Muscle layer of colon (tissue), 2 donors: ENCODE results near the gene ART4.

ENCODE experiments used
- H3K27ac ChIP-seq: one replicate; pipeline ENCODE4 v1.7.0; 2013; ENCODE audit warnings: low read depth, mild to moderate bottlenecking, low read length, moderate library complexity
- H3K27me3 ChIP-seq, 2 donors: one replicate each; pipeline ENCODE4 v1.7.0; 2013; ENCODE audit warnings: low read length in 2 of 2, mild to moderate bottlenecking in 2 of 2; ENCODE audit not compliant: insufficient read depth in 2 of 2, control insufficient read depth in 1 of 2
- H3K36me3 ChIP-seq: one replicate; pipeline ENCODE4 v1.7.0; 2013; ENCODE audit warnings: mild to moderate bottlenecking, low read length; ENCODE audit not compliant: insufficient read depth
- H3K4me1 ChIP-seq: one replicate; pipeline ENCODE4 v1.7.0; 2013; ENCODE audit warnings: mild to moderate bottlenecking, low read length; ENCODE audit not compliant: insufficient read depth
- H3K4me3 ChIP-seq, 2 donors: one replicate each; pipeline ENCODE4 v1.7.0; 2013; ENCODE audit warnings: low read length in 2 of 2, low read depth in 1 of 2, mild to moderate bottlenecking in 1 of 2, moderate library complexity in 1 of 2
- H3K9ac ChIP-seq: one replicate; pipeline ENCODE4 v1.7.0; 2013; ENCODE audit warnings: low read length
- H3K9me3 ChIP-seq: one replicate; pipeline ENCODE4 v1.7.0; 2013; ENCODE audit warnings: mild to moderate bottlenecking, low read length
- donor health status: abdominal sarcoma.
- donor health status: Adenocarcinoma of cecum.

ART4 gene

DNA sequence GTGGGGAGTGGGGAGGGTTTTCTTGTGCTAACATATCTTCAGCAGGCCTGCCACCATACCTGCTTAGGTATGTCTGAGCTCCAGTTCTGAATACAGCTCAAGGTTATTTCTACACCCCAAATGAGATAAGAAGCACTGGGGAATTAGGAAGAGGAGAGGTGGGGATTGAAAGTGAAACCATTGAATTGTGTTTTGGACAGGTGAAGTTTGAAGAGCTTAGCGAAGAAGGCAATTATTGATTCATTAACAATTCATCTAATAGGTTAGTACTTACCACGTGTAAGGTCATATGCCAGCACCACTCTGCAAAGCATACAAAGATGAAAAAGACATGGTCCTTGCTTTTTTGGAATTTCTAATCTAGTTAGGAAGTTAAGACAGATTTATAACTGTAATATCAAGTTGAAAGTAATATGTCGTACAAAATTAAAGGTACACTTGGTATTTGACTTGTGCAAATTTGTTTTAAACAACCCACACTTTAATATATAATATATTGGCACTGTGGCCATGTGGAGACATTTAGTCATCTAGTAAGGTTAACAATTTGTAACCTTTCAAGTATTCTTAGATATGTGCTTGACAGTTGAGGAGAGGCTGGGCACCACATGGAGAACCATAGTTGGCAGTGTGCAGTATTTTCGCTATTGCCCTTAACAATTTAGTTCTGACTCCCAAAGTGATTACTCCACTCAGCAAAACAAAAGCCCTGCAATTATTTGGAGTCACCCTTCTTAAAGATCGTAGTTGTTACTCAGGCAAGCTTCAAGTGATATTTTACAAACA lies 33.0 kb downstream of the ART4 start:
- Histone ChIP-seq H3K27ac (no peak overlapping the region), H3K4me1 (no peaks in the 10 kb centered on the region), H3K4me3 (no peak overlapping the region), H3K27me3 (no peaks in the 10 kb centered on the region), H3K36me3 (no peaks in the 10 kb centered on the region), H3K9me3 (no peaks in the 10 kb centered on the region), H3K9ac (no peak overlapping the region)

DNA sequence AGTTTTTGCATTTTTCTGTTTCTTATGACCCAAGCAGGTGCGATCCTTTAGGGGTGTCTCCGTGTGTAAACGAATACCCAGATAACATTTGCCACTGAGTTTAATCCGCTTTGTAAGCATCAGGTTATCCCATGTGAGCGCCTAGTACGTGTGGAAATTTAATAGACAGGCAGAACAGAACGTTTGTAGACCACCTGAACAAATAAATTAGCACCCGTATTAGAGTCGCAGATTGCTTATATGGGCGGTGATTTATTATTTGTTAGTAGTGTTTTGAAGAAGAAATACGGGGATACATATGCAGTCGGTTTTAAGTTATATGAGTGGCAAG lies 39.5 kb downstream of the ART4 start:
- Histone ChIP-seq H3K27ac (peak overlapping the region; percentile 93), H3K9ac (peak overlapping the region; percentile 93), H3K4me1 (peaks cover 12% of the 10 kb centered on the region), H3K9me3 (no peaks in the 10 kb centered on the region), H3K27me3 (no peaks in the 10 kb centered on the region), H3K4me3 (peak overlapping the region; percentile 81 to 89), H3K36me3 (peaks cover 10% of the 10 kb centered on the region)

DNA sequence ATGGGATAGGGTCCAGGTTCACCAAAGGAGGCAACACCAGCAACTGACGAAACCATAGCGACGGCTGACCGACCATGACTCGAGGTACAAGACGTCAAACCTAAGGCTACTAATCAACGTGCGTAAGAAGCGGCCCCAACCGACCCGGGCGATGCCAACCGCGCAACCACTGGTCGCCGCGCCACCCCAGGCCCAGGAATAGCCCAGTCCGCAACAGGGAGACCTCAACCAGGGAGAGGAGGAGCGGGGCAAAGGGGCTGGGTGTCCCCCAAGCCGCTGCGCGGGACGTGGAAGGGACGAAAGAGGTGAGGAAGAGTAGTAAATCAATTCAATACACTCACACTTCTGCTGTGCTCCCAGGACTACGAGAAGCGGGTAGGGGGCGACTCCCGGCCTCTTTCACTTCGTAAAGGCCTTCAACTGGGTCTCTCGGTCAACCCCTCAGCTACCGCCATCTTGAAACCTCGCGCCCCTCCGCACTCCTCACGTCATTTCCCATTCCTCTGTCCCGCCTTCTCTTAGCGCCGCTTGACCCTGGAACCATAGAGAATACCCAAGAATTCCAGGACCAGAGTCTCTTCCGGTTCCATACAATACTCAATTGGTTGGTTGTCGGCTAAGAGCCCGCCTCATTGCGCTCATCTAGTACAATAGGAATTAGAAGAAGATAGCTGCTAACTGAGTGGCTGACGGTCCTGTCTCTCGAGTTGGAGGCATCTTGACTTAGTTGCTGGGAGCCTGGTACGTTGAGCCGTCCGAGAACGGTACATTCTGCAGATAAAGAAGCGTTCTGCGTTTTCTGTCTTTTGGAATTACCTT lies 40.1 kb downstream of the ART4 start, which contains the start of the genes C12orf60 and WBP11:
C12orf60 (plus strand) TSS at position 660 of the 819 bp plus-strand sequence. CDS start 19,266 bp downstream, outside the sequence.
WBP11 (minus strand) TSS at position 468 of the 819 bp plus-strand sequence. CDS start 2,095 bp downstream, outside the sequence.
- Histone ChIP-seq H3K9me3 (no peaks in the 10 kb centered on the region), H3K36me3 (peaks cover 15% of the 10 kb centered on the region), H3K4me1 (peaks cover 12% of the 10 kb centered on the region), H3K27me3 (no peaks in the 10 kb centered on the region), H3K27ac (peak within 1 kb of the TSS; percentile 93), H3K4me3 (peak within 1 kb of the TSS; percentile 81 to 89), H3K9ac (peak within 1 kb of the TSS; percentile 99)

DNA sequence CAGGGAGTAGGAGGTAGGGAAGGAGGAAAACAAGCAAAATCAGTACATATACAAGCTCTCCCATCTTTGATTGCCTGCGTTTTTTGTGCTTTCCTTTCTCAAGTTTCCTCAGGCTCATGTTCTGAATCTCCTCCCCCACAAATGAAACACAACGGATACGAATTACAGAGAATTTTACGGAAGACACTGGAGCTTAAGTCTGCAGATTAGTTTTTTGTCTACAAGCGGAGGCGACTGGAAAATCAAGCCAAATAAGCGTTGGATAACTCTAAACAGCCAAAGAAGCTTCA lies 40.7 kb downstream of the ART4 start:
- H3K9ac ChIP-seq = peak overlapping the region; percentile 99
- H3K9me3 ChIP-seq = no peaks in the 10 kb centered on the region
- H3K36me3 ChIP-seq = peaks cover 20% of the 10 kb centered on the region
- H3K27ac ChIP-seq = peak overlapping the region; percentile 88
- peak overlapping the region; percentile 81 to 89 for H3K4me3 ChIP-seq
- peaks cover 12% of the 10 kb centered on the region for H3K4me1 ChIP-seq
- H3K27me3 ChIP-seq = no peaks in the 10 kb centered on the region

DNA sequence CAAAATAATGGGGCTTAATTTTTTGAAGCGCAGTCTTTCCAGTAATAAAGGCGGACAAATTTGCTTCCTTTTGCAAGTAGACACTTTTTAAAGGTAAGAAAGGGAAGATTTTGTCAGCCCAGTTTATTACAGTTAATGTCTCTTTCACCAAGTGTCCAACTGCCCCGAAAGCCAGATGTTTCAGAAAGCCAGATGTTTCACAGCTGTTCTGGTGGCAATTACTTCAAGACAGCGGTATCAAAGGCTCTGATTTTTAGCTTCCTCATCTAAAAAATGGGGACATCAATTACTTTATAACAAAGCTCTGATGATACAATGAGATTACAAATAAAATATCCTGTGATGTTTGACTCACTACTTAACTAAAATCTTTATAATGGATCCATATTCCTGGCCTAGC lies 41.1 kb downstream of the ART4 start:
- Histone ChIP-seq H3K4me1 (peaks cover 12% of the 10 kb centered on the region), H3K36me3 (peaks cover 25% of the 10 kb centered on the region), H3K4me3 (peak overlapping the region; percentile 81 to 89), H3K9ac (peak overlapping the region; percentile 99), H3K27ac (peak overlapping the region; percentile 88), H3K27me3 (no peaks in the 10 kb centered on the region), H3K9me3 (no peaks in the 10 kb centered on the region)

DNA sequence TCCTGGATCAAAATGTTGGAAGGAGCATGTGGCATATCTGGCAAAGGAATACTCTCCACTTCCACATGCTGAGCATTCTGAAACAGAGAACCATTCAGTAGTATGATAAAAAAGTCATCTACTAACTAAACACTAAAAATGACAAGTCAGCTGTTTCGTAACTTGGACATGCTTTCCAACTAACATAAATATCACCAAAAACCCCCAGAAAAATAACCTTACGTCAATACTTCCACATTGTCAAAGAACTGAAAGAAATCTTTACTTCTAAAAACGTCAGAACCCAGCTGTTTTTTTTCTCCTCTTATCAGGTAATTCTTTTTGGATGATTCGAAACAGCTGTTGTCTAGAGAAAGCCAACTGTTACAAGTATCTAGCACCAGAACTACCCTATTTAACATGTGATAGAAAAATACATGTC lies 48.3 kb downstream of the ART4 start:
- Histone ChIP-seq H3K27ac (no peak overlapping the region), H3K27me3 (no peaks in the 10 kb centered on the region), H3K9ac (no peak overlapping the region), H3K36me3 (peaks cover 76% of the 10 kb centered on the region), H3K4me3 (no peak overlapping the region), H3K4me1 (no peaks in the 10 kb centered on the region), H3K9me3 (no peaks in the 10 kb centered on the region)

DNA sequence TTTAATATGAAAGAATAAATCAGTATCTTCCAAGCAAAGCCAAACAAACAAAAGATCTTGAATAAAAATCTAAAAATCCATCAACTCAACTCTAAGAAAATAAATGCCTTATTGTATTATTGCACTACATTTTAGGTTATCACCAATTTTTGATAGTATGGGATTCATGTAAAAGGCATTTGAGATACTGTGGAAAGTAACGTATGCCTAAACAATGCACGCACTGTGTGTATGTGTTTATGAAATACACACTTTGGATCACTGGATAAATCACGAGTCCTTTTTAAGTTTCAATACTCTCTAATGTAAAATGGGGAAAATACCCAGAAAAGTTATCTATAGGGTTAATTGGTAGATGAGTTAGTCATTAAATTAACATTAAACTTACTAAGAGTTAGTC lies 57.8 kb downstream of the ART4 start:
- no peaks in the 10 kb centered on the region for H3K27me3 ChIP-seq
- no peak overlapping the region for H3K9ac ChIP-seq
- no peak overlapping the region for H3K27ac ChIP-seq
- H3K4me1 ChIP-seq = no peaks in the 10 kb centered on the region
- peaks cover 44% of the 10 kb centered on the region for H3K36me3 ChIP-seq
- H3K4me3 ChIP-seq = no peak overlapping the region
- H3K9me3 ChIP-seq = no peaks in the 10 kb centered on the region

DNA sequence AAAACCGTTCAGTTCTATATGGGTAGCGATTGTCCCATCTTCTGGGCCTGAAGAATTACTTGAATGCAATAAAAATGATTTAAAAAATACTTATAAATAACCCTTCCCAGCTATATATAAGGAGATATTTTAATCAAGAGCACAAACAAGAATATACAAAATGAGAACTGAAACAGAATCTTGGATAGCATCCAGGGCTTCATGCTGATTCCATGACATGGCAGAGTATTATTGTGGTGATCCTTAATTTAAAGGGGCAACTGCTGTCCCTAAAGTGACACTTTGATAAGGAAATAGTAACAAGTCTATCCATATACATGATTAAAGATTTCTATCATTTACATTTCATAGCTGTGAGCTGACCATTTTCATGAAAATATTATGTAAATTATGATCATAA lies 58.9 kb downstream of the ART4 start:
- no peak overlapping the region for H3K9ac ChIP-seq
- H3K27ac ChIP-seq = no peak overlapping the region
- H3K36me3 ChIP-seq = peaks cover 33% of the 10 kb centered on the region
- no peaks in the 10 kb centered on the region for H3K27me3 ChIP-seq
- H3K4me1 ChIP-seq = no peaks in the 10 kb centered on the region
- H3K4me3 ChIP-seq = no peak overlapping the region
- H3K9me3 ChIP-seq = no peaks in the 10 kb centered on the region

DNA sequence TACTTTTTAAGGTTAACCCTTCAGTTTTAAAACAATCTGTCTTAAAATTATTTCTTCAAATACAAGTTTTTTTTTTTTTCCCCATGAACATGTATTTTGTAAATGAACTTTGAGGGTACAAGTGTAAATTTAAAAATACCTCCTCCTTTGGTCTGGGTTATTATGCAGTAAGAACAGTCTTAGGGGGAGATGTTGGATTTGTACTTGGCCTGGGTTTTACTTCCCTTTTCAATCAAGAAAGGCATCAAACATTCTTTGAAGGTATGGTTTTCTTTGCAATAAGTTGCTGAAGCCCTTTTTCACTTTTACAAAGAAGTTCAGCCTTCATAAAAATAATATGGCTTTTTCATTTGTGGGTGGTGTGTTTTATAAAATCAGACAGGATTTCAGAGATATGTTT lies 60.6 kb downstream of the ART4 start:
- Histone ChIP-seq H3K36me3 (peaks cover 18% of the 10 kb centered on the region), H3K4me3 (no peak overlapping the region), H3K9me3 (no peaks in the 10 kb centered on the region), H3K4me1 (no peaks in the 10 kb centered on the region), H3K27me3 (no peaks in the 10 kb centered on the region), H3K9ac (no peak overlapping the region), H3K27ac (no peak overlapping the region)

DNA sequence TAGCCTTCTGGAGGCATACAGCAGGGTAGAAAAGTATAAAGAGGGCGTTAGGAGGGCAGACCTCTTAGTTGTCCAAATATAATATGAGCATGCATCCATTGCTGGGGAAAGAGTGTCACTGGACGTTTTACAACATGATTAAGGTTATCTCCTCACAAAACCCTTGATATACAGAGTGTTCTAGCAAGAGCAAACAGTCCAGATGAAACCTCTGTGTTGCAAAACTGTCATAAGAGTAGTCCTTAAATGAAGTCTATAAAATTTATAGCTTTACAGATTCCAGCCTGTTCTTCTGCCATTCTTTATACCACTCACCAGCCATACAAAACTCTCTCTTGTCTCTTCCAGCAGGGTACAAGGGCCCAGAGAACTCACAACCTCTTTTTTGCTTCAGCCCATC lies 61.8 kb downstream of the ART4 start:
- H3K36me3 ChIP-seq = peaks cover 6% of the 10 kb centered on the region
- no peaks in the 10 kb centered on the region for H3K9me3 ChIP-seq
- H3K4me3 ChIP-seq = no peak overlapping the region
- no peak overlapping the region for H3K9ac ChIP-seq
- peaks cover 4% of the 10 kb centered on the region for H3K4me1 ChIP-seq
- no peaks in the 10 kb centered on the region for H3K27me3 ChIP-seq
- H3K27ac ChIP-seq = no peak overlapping the region

DNA sequence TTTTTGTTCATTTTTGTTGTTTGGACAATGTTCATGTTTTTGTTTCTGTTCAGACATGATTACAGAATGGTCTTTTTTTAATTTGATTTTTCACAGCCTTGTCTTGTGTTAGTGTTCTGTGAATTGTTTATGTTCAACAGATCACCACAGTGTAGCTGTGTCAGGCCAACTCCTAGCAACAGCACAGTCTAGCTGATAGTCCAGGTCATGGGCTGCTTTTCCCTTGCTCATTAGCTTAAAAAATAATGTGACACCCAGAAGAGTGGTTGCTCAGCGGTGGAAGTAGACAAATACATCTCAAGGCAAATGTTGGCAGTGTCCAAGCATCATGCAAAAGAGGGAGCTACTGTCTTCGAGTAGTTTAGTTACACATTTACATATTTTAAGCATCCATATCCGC lies 62.5 kb downstream of the ART4 start:
- peaks cover 4% of the 10 kb centered on the region for H3K36me3 ChIP-seq
- no peaks in the 10 kb centered on the region for H3K27me3 ChIP-seq
- H3K9ac ChIP-seq = no peak overlapping the region
- no peaks in the 10 kb centered on the region for H3K9me3 ChIP-seq
- H3K4me1 ChIP-seq = peaks cover 11% of the 10 kb centered on the region
- H3K27ac ChIP-seq = no peak overlapping the region
- H3K4me3 ChIP-seq = no peak overlapping the region
